ENCODE results near the gene AP2A1.

DNA sequence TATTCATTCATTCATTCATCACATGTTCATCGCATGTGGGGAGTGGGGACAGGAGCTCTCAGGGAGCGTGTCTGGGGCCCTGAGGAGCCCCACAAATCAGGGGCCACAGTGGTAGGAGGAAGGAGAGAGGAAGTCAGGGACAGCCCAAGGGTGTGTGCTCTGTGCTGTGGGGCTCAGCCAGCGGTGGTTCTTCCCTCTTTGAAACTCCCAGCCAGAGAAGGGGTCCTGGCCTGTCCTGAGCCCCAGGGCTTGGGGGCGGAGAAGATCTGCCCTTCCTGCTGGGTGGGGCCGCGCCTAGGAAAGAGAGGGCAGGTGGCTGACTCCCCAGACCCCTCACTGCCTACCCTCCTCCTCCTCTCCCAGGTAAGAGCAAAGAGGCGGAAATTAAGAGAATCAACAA, 14.6 kb downstream of the AP2A1 start:
- no peak for TF ChIP-seq POLR2A (IDR thresholded peaks at IDR 0.05)
- TF ChIP-seq CTCF (IDR thresholded peaks at IDR 0.05) = no peak
